ENCODE results near the gene LRRC10B.

DNA sequence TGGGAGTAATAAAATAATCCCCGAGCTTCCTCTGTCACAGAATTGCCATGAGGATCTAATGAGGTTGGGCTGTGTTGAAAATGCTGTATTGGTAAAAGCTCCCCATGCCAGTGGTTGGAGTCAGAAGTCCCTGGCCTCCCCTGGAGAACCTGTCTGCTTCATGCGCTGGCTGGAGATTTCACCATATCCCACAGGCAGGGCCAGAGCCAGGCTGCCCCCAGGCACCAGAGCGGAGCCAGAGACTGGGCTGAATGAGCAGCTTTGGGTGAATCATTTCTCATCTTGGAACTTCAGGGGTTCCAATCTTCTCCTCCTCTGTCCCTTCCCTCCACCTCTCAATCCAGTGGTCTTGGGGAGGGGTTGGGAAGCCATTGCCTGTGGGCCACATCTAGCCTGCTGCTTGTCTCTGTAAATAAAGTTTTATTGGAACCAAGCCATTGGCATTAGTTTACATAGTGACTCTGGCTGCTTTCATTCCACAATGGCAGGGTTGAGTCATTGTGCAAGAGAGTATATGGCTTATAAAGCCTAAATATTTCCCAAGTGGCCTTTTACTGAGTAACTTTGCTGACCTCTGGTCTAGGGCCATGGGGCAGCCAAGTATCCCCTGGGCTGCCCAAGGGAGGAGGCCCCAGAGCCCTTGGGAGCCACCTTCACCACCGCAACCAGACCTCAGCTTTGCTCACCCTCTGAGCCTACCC, 35.2 kb downstream of the LRRC10B start:
- TF ChIP-seq TAF1 (IDR thresholded peaks at IDR 0.05; ENCODE audit: borderline replicate concordance, insufficient read depth, low read length), result no peak
- TF ChIP-seq, protein P1, sequence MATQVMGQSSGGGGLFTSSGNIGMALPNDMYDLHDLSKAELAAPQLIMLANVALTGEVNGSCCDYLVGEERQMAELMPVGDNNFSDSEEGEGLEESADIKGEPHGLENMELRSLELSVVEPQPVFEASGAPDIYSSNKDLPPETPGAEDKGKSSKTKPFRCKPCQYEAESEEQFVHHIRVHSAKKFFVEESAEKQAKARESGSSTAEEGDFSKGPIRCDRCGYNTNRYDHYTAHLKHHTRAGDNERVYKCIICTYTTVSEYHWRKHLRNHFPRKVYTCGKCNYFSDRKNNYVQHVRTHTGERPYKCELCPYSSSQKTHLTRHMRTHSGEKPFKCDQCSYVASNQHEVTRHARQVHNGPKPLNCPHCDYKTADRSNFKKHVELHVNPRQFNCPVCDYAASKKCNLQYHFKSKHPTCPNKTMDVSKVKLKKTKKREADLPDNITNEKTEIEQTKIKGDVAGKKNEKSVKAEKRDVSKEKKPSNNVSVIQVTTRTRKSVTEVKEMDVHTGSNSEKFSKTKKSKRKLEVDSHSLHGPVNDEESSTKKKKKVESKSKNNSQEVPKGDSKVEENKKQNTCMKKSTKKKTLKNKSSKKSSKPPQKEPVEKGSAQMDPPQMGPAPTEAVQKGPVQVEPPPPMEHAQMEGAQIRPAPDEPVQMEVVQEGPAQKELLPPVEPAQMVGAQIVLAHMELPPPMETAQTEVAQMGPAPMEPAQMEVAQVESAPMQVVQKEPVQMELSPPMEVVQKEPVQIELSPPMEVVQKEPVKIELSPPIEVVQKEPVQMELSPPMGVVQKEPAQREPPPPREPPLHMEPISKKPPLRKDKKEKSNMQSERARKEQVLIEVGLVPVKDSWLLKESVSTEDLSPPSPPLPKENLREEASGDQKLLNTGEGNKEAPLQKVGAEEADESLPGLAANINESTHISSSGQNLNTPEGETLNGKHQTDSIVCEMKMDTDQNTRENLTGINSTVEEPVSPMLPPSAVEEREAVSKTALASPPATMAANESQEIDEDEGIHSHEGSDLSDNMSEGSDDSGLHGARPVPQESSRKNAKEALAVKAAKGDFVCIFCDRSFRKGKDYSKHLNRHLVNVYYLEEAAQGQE (IDR thresholded peaks at IDR 0.05; ENCODE audit: insufficient read depth in 1 of 2, low read depth in 2 of 2, low read length in 2 of 2), result no peak
